HK-2 (cell line): ENCODE measurements around the gene PJA1.

Source experiments
- DNase-seq: peaks from one replicate; pipeline ENCODE4 v3.0.0-alpha.2; 2018; ENCODE audit not compliant: unreplicated experiment

The PJA1 gene, protein sequence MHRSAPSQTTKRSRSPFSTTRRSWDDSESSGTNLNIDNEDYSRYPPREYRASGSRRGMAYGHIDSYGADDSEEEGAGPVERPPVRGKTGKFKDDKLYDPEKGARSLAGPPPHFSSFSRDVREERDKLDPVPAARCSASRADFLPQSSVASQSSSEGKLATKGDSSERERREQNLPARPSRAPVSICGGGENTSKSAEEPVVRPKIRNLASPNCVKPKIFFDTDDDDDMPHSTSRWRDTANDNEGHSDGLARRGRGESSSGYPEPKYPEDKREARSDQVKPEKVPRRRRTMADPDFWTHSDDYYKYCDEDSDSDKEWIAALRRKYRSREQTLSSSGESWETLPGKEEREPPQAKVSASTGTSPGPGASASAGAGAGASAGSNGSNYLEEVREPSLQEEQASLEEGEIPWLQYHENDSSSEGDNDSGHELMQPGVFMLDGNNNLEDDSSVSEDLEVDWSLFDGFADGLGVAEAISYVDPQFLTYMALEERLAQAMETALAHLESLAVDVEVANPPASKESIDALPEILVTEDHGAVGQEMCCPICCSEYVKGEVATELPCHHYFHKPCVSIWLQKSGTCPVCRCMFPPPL

GRCh38 chrX:69165087-69165651 is at the start of gene PJA1:
Gene PJA1 (minus strand): TSS chrX:69165453. CDS start chrX:69163073, 2,380 bp downstream.
- DNase-seq = peak; percentile 63

DNA sequence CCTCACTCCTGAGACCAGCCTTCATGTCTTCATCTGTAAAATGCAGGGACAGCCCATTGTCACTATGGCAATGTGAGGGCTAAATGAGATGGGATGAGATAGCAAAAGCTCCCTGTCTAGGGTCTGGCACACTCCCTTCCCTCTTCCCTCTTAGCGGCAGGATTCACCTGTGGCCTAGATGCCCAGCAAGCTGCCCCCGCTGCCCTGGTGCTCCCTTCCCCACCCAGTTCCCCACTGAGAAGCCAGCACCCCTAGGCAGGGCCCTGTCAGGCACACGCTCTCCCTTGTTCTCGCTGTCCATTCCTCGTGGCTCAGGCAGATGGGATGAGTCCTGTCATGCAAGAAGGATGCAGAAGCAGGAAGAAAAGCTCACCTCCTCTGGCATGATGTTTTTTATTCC is 49.2 kb upstream of the PJA1 start:
- no peak for DNase-seq

GRCh38 chrX:69211701-69212100 is 46.4 kb upstream of the PJA1 start:
- no peak for DNase-seq

GRCh38 chrX:69210581-69210980 is 45.3 kb upstream of the PJA1 start:
- DNase-seq = no peak

DNA sequence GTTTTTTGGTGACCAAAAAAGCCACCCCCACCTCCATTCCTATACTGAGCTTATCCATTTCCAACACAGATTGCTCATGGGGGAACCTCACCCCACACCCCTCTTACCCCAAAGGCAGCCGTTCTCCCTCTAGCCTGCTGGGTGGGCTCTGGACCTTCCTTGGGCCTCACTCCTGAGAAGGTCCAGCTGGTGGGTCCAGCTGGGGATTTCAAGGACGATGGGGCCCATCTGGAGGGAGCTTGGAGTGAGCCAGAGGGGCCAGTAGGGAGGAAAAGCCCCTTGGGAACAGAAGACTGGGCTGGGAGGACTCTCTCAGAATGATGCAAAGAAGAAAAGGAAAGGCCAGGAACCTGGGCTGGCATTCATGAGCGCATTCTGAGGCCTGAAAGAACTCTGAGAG is 42.0 kb upstream of the PJA1 start:
- DNase-seq = no peak

DNA sequence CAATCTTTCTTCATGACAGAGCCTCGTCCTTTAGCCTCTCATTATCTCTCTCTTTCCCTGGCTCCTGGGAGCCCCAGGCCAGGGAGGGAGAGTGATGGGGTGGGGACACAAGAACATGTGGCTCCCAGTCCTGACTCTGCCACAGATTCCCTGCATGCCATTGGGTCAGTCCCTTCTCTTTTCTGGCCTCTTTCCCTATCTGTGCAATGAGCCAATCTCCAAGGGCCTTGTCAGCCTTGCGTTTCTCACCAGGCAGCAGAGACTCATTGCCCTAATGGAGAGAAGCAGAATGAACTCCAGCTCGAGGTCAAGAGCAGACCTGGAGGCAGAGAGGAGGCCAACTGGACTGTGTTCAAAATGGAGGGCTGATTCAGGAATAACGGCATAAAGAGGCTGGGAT is 38.4 kb upstream of the PJA1 start:
- no peak for DNase-seq

DNA sequence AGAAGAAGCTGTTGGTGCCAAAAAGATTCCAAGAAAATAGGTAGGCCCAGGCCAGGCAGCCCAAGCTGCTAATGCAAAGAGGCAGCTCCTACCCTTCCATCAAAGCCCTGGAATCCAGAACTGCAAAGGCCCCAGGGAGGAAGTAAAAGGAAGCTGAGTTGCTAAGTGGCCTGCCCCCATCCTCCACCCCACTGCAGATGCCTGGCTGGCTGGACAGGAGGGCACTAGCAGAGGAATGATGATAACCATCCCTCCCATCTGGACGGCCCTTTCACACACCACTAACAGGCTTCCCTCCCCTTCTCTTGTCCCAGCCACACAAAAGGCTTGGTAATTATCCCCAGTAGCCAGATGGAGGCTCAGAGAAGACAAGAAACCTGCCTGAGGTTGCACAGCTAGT is 32.4 kb upstream of the PJA1 start:
- no peak for DNase-seq

DNA sequence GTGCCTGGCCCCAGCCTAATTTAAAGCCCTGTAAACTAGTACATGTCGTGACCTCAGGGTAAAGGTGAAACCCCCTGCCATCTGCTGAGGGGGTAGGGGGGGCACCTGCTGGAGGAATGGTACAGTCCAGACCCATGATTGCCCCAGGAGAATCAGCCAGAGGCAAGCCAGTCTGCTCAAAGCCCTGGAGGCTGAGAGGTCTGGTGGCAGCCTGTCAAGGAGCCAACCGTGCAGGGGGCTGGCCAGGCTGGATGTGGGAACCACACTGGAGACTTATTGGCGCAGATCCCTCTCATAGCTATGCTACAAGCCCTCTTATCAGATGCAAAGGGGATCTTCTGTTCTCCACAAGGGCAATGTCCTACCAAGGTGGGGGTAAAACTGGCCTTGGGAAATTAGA is 31.4 kb upstream of the PJA1 start:
- DNase-seq = no peak

DNA sequence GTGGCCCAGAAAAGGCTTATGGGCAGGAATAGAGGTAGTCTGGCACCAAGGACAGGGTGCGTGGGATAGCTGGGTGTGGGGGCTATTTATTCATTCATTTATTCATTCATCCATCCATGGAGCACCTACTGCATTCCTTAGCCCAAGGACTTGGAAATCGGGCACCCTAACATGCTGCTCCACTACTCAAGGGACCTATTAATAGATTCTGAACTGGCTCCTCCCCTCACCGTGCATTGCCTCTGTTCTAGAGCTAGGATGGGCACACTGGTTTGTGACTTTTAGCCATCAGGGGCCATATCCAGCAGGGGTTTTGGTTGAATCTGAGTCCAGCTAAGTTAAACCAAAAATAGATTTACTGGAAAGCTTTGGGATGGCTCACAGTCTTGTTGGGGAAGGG is 30.6 kb upstream of the PJA1 start:
- no peak for DNase-seq

DNA sequence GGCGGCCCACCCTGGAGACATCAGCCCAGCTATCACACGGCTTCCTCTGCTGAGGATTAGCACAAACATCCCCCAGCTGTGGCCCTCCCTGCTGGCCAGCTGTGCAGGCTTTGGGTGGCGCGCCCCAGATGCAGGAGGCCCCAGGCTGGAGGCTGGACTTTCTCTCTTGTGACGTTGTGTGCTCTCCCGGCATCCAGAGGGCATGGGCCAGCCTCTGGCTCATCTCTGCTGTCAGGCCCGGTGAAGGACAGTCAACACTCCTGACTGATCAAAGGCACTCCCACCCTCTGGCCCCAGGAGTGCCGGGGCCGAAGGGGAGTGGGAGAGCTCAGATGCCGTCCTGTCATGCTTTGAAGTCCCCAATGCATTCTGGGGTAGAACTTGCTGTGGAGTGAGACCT is 29.9 kb upstream of the PJA1 start:
- DNase-seq = no peak

DNA sequence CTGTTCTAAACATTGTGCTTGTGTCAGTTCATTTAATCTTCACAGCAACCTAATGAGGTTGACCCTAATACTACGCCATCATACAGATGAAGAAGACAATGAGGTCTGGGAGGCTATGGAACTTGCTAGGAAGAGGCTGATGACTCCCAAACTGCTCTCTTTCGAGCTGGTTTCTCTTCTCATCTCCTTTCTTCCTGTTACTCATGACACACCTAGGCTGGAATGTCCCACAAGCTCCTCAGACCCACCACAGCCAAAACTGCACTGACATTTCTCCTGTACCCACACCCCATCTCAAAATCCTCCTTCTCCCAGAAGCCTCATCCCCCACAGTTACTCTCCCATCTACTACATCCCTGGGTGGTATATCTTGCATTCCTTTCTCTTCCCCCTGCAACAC is 27.4 kb upstream of the PJA1 start:
- DNase-seq = no peak

GRCh38 chrX:69189576-69190371 is 24.5 kb upstream of the PJA1 start:
- DNase-seq = no peak

DNA sequence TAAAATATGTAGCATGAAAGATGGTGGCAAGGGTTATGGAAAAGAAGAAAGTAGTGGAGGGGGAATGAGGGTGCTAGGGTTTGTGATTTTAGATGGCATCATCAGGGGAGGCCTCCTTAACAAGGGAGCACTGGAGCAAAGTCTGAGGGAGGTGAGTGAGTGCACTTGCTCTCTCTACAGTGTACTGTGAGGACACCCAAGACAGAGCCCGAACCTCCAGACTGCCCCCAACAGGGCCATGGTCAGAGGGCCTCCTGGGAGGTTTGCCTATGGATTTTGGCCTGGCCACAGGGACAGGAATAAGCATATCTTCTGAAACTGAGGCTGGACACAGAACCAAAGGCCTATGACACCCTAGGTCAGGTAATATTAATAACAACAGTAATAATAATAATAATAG is 21.4 kb upstream of the PJA1 start:
- no peak for DNase-seq

DNA sequence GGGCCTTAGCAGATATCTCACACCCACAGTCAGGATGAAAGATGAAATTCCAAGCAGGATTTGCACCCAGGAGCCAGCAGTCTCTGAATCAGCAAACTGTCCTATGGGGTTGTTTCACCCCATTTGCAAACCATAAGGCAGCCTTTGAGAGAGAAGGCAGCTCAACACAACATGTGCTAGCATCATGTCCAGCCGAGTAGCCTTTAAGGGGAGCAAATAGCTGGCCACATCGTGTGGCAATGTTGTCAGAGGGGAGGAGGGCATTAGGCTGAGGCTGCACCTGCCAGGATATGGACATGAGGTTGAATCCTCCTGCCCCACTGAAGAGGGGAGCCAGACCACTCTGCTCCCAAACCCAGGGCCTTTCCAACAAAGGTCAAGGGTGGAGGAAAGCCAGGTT is 20.6 kb upstream of the PJA1 start:
- DNase-seq = no peak

DNA sequence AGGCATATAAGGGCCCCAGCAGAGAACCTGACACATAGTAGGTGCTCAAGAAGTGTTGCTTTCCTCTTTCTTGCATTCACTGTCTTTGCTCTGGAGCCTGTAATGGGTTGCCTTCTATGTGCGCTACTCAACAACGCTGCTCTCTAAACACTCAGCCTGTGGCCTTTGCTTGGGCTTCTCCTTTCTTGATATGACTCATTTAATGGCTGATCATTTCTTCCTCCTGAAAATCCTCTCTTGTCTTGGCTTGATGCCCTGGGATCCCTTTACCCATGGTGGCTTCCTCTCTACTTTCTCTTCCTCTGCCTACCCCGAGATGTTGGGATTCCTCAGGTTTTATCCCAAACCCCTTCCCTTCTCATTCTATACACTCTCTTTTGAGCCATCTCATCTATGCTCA is 19.9 kb upstream of the PJA1 start:
- no peak for DNase-seq

DNA sequence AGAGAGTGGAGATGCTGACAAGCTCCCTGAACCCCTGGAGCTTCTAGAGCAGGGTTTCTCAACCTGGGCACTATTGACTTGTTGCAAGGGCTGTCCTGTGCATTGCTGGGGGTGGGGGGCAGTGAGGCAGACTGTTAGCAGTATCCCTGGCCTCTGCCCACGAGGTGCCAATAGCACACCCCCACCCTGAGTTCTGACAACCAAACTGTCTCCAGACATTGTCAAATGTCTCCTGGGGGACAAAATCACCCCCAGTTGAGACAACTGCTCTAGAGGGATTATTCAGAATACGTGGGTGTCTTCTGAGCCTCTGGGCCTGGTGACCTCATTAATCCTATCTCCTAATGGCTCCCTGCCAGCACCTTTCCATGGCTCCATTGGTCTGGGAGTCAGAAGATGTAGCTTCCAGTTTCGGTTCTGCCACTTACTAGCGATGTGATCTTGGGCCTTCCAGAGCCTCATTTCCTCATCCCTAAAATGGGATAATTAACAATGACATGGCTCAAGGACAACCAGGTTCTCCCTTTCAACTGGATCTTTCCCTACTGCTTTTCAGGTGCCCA is 17.6 kb upstream of the PJA1 start:
- DNase-seq = no peak

GRCh38 chrX:69179380-69179911 is 14.2 kb upstream of the PJA1 start:
- DNase-seq = no peak

DNA sequence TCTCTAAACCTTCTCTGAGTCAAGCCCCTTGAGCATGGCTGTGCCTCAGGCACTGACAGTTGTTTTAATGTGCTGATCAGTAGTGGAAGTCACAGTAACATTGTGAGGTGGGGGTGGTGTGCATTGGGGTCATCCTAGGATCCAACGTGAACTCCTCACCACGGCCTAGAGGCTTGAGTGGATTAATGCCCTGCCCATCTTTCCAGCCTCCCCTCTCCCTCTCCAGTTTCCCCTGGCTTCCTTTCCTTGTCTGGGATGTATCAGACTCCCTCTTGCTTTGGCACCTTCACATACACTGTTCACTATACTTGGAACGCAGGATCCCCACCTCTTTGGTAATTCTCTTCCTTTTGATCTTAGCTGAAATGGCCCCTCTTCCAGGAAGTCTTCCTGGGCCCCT is 13.3 kb upstream of the PJA1 start:
- DNase-seq = no peak

GRCh38 chrX:69177511-69178162 is 12.4 kb upstream of the PJA1 start:
- DNase-seq = no peak

DNA sequence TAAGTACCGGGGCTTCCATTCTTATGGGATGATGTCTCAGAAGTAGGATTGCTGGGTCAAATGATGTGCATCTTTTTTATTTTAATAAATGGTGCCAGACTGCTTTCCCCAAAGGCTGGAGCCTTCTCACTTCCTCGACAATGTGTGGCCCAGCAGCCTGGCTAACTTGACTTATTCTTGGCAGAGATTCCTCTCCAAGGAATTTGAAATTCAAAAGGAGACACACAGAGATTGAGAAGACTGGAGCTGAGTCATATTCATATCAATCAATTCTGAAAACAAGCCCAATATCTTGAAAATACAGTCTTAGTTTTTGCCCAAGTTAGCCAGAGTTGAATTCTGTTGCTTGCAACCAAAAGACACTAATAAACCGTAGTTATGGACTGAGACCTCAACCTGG is 10.8 kb upstream of the PJA1 start:
- DNase-seq = no peak

GRCh38 chrX:69173906-69174305 is 8.7 kb upstream of the PJA1 start:
- no peak for DNase-seq
